GM19463 (cell line): ENCODE measurements around the gene MLXIP.

Experiments used
- ATAC-seq: cut with Tn5 transposase; IDR thresholded peaks from one replicate; pipeline ENCODE4 v1.9.1; 2021; ENCODE audit warnings: mild to moderate bottlenecking, moderate library complexity; ENCODE audit not compliant: unreplicated experiment

The MLXIP gene

GRCh38 chr12:122124370-122124769, 45.8 kb downstream of the MLXIP start:
- ATAC-seq, result no peak

GRCh38 chr12:122125452-122126341, 47.1 kb downstream of the MLXIP start:
- no peak for ATAC-seq

GRCh38 chr12:122126342-122126635, 47.7 kb downstream of the MLXIP start:
- no peak for ATAC-seq

- no peak for ATAC-seq
These were observed 48.4 kb downstream of the MLXIP start for GRCh38 chr12:122126713-122127597.

DNA sequence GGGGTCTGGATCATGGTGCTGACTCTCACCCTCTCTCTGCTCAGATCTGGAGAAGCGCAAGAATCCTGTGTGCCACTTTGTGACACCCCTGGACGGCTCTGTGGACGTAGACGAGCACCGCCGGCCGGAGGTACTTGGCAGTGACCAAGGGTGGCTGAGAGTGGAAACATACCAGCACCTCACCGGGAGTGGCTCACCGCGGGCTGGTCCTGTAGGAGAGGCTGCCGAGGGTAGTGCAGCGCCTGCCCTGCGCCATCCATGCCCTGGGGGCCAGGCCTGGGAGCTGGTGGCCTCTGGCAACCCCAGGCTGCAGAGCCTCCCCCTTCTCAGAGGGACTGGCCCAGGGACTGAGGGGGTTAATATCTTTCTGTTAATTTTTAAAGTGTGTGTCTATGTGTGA, 49.3 kb downstream of the MLXIP start:
- no peak for ATAC-seq

GRCh38 chr12:122128481-122128880, 49.9 kb downstream of the MLXIP start:
- no peak for ATAC-seq

GRCh38 chr12:122129131-122129530, 50.6 kb downstream of the MLXIP start:
- no peak for ATAC-seq

DNA sequence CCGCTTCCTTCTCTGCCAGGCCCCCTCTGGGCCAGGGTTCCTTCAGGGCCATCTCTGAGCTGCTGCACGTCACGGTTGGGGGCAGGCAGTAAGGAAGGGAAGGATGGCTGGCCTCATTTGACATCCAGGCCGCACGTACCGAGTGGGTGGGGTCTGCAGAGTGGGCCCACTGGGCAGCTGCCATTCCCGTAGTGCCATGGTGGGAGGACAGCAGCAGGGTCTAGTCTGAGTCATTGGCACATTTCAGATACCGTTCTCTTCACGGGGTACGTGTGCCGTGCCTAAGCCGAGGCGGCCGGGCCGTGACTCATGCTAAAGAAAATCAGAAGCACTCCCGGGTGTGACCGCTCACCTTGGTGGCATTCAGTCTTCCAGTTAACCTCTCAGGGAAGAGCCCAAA, 51.6 kb downstream of the MLXIP start:
- no peak for ATAC-seq

DNA sequence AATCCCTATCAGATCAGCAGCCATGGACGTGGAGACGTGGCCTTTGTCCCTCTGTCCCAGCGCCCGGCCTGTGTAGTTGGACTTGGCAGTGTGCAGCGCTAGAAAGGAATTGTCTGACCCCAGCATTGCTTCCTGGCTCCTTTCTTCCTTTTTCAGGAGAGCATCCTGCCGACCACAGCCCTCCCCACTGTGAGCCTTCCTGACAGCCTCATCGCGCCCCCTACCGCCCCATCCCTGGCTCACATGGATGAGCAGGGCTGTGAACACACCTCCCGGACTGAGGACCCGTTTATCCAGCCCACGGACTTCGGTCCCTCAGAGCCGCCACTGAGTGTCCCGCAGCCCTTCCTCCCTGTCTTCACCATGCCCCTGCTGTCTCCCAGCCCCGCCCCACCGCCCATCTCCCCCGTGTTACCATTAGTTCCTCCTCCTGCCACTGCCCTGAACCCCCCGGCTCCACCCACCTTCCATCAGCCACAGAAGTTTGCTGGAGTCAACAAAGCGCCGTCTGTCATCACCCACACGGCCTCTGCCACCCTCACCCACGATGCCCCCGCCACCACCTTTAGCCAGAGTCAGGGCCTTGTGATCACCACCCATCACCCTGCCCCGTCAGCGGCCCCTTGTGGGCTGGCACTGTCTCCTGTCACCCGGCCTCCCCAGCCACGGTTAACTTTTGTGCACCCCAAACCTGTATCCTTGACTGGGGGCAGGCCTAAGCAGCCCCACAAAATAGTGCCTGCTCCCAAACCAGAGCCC, 54.8 kb downstream of the MLXIP start:
- ATAC-seq, result no peak

DNA sequence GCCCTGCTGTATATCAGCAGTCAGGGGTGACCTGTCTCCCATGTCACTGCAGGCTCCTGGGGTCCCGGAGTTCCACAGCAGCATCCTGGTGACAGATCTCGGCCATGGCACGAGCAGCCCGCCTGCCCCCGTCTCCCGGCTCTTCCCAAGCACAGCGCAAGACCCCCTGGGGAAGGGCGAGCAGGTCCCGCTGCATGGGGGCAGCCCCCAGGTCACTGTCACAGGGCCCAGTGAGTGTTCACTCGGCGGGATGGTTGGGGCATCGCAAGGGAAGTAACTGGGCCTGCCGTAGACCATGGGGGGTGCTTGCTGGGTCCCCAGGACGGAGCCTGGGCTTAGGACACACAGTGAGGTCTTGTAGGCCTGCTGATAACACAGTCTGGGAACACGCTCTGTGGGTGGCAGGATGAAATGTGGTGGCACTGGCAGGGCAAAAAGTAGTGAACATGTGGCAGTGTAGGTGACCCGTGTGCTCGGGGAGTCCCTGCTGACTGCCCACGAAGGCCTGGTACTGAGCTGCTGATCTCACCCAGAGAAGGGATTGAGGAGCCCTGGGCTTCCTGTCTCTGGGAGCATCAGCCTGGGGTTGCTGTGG, 57.0 kb downstream of the MLXIP start:
- ATAC-seq, result no peak

DNA sequence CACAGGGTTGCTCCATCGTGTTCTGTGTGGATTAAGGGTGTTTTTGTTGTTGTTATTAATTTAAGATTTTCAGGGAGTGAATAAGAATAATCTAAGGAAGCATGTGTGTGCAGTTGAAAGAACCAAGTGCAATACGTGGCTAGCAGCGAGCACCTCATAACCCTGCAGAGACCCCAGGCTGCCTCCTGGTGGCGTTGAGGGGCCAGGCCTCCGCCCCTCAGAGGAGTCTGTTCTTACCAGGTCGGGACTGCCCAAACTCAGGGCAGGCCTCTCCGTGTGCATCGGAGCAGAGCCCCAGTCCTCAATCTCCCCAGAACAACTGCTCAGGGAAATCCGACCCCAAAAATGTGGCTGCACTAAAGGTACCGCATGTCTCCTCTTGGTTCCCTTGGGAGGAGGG, 58.7 kb downstream of the MLXIP start:
- ATAC-seq, result no peak

- ATAC-seq, result no peak
These were observed 59.1 kb downstream of the MLXIP start for GRCh38 chr12:122137681-122138080.

DNA sequence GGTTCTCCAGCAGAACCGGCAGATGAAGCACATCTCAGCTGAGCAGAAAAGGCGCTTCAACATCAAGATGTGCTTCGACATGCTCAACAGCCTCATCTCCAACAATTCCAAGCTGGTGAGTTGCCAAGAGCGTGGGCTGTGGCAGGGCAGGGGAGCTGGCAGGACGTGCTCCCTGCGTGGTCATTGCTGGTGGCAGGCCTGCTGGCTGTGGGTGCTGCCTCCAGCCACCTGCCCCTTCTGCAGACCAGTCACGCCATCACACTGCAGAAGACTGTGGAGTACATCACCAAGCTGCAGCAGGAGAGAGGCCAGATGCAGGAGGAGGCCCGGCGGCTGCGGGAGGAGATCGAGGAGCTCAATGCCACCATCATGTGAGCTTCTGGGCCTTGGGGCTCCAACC, 59.6 kb downstream of the MLXIP start:
- no peak for ATAC-seq

DNA sequence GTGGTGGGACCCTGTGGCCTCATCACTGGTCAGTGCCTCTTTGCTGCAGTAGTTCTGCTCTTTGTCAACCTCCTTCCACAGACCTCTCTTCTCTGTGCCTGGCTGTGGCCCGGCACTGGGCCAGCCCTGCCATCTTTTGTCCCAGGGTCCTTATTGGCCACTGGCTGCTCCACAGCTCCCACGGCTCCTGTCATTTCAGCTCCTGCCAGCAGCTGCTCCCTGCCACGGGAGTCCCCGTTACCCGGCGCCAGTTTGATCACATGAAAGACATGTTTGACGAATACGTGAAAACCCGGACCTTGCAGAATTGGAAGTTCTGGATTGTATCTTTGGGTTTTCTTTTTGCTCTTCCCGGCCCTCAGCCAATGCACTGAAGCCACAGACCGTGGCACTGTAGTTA, 60.1 kb downstream of the MLXIP start:
- no peak for ATAC-seq

DNA sequence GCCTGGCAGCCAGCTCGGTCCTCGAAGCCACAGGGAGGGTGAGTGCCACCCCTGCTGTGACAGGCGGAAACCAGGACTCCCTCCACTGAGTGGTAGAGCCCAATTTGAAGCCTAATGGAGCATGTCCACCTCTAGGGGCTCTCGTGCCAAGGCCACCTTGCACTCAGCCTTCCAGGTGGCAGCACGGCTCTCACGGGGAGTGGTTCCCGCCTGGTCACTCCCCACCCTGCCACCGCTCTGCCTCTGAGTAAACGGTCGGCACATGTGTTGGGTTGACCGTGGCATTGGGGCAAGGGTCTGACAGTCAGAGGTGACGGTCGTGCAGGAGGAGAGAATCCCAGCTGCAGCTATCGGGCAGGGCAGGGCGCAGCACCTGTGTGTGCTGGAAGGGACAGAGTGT, 60.7 kb downstream of the MLXIP start:
- no peak for ATAC-seq

- no peak for ATAC-seq
These were observed 61.4 kb downstream of the MLXIP start for GRCh38 chr12:122139941-122140340.

GRCh38 chr12:122140467-122141257, 62.1 kb downstream of the MLXIP start:
- ATAC-seq, result no peak

DNA sequence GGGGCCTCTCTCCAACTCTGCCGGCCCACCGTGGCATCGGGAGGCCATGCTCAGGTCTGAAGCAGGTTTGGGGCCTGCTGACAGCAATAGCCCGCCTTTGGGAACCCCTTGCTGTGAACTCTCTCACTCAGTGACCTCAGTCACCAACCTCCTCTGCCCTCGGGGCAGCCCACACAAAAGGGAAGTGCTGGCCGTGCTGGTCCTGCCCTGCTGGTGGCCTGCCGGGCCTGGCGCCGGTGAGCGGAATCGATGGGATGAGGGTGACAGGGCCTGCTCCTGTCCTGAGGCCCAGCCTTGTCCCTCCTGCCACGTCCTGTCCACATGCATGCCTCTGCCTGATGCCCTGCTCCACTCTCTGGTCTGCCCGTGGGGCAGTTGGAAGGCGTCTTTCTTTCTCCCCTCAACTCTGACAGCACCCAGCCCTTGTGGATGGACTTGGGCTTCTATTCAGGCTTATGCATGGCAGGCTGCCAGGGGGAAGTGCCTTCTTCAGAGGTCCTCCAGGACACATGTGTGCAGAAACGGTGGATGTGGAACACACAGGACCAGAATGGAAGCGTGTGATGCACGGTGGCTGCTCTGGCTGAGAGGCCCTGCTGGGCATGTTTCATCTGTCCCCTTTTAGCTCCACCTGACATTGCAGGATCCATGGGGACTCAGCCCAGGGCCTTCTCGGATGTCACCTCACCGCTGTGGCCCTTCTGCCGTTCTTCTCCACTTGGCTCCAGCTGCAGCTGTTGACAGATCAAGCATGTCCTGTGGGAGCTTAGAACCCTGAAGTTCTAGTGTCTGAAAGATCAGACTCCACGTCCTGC, 63.6 kb downstream of the MLXIP start:
- no peak for ATAC-seq

DNA sequence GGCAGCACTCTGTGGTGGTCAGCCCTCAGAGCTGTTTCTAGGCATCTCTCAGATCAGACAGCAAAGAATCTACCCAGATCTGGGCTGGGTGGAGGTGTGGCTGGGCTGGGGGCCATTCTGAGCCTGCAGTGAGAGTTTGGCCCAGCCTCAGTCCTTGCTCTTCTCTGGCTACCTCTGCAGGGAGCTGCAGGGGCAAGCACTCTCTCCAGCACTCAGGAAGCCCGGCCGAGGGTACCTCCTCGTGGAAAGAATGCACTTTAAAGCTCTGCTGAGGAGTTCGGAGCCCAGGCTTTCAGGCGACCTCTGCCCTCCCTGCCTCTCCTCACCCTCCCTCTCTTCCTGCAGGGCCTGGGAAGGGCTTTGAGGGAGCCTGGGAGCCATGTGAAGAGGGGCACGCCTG, 64.3 kb downstream of the MLXIP start:
- no peak for ATAC-seq
